HG03097 (cell line): Measurements from ENCODE around the gene STOX2.

Experiments used
- ATAC-seq: cut with Tn5 transposase; IDR thresholded peaks from one replicate; pipeline ENCODE4 v1.9.1; 2021; ENCODE audit not compliant: unreplicated experiment, low FRiP score

Gene STOX2

GRCh38 chr4:183889190-183889589 lies 15.9 kb upstream of the STOX2 start:
- ATAC-seq: no peak

DNA sequence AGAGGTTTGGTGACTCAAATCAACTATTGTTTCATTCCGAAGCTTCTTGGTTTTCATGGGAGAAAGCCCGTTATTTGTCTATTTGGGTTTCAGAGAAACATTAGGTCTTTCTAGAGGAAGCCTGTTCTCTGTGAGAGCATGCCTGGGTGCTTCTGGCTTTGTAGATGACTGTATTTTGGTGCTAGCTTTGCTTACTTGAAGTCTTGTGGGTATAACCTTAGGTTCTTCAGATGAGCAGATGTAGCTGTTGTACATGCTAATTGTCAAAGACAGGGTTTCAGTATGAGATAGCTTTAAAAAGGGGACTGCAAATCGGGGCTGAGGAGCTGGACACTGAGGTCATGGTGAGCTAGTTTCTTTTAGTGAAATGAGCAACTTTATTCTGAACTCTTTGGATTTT lies 7.9 kb upstream of the STOX2 start:
- ATAC-seq: no peak

GRCh38 chr4:183898456-183898855 lies 6.7 kb upstream of the STOX2 start:
- ATAC-seq: no peak

DNA sequence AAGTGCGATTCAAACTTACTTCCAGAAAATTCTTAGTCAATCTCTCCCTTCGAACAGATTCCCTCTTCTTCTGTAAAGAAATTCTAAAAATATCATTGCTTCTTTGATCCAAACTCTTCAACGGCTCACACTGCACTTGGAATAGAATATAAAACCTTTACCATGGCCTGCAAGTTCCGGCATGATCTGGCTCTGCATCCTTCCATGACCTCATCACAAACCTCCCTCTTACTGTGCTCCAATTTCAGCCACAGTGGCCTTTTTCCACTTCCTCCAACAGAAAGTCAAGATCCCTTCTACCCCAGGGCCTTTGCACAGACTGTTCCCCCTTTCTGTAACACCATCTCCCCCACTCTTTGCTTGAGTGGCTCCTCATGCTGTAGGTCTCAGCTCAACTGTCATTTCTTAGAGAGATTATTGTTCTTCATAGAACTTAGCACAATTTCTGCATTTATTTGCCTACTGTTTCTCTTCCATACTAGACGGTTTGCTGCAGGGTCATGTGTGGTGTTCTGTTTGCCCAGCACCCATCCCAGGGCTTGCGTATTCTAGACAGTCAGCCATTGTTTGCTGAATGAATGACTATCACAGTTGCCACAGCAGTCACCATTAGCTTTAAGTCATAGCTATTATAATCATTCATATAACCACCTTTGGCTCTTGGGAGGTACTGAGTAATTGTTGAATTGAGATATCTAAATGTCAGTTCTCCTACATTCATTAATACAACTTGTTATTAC lies 1.9 kb upstream of the STOX2 start:
- no peak for ATAC-seq

GRCh38 chr4:183905593-183906488 lies 734 bp downstream of the STOX2 start:
- no peak for ATAC-seq

GRCh38 chr4:183906489-183906738 lies 1.3 kb downstream of the STOX2 start:
- no peak for ATAC-seq

DNA sequence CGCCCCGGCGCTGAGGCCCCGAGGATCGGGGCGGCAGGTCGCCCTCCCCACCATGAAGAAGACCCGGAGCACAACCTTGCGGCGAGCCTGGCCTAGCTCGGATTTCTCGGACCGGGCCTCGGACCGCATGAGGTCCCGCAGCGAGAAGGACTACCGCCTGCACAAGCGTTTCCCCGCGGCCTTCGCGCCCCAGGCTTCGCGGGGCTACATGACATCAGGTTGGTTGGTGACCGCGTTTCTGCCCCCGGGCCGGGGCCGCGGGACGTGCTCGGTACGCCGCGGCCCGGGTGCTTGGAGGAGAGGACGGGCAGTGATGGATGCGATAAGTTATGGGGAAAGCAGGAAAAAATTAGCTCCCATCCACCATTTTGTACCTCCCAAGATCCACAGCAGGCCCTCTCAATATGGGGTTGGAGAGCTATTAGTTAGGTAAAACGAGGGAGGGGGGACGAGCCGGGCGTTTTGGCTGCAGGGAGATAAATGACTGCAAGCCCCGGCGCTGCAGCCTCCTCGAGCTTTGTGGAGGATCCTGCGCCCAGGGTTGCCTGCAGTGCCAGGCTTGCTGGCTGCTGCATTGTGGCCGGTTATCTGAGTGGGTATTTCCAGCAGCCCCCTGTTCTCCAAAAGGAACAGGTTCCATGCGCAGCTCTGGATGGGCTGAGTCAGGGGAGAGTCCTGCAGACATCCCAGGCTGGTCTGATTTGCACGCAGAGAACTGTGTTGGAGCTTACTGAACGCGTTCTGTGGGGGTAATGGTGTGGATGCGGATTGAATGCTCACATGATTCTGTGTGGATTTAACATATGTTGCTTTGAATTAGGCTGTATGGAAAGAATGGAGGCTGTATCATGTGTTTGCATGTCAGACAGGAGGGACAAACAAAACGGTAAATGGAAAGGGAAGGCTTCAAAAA lies 1.9 kb downstream of the STOX2 start:
- ATAC-seq: no peak

GRCh38 chr4:183907871-183908683 lies 3.0 kb downstream of the STOX2 start:
- ATAC-seq: no peak

GRCh38 chr4:183909187-183909586 lies 4.1 kb downstream of the STOX2 start:
- ATAC-seq: no peak

DNA sequence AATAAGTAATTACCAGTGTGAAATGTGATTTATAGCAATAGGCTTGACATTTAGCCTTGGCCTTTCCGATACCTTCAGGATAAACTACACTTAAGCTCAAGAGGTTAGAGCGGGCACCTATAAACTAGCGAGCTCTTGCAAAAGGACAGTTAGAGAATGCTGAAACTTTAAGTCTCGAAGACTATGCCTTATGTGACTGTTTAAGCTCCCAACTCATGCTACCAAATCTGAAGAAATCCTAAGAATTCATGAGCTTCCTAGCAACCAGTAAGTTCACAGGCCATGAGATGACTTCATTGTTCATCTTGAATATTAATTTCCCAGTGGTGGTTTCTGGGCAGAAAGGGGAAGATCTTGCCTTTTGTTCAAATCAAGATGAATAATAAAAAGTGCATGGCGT lies 4.7 kb downstream of the STOX2 start:
- no peak for ATAC-seq

- no peak for ATAC-seq
These were observed 7.5 kb downstream of the STOX2 start for GRCh38 chr4:183912585-183912984.

DNA sequence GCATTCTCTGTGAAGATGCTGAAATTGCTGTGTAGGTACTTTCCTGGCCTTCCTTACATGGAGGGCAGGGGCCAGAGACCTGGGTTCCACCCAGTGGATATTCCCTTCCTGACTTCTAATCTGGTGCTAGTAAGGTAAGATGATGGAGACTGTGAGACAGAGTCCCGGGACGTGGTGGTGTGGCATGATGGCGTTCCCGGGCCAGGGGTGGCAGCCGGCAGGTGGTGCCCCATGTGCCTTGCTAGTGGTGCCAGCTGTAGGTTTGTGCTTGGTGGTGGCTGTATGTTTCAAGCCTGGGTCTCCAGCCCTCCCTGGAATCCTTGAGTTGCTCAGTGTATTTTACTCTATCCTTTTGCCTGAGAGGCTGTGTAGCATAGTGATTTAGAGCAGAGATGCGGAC lies 10.9 kb downstream of the STOX2 start:
- no peak for ATAC-seq

DNA sequence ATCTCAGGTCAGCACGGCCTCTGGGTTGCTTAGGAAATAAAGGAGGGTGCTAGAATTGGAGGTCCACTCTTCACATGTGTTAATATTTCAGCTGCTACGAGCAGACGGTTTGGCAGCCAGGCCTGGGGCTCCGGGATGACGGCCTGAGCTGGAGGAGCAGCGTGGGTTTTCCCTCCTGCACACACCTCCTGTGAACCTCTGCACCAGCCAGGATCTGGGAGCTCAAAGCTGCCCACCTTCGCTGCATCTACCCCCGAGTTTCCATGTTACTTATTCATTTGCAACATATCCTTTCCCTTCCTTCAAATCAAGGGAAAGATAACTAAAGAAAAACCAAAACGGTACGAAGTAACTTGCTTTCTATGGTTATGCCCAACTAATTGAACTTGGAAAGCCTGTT lies 13.6 kb downstream of the STOX2 start:
- no peak for ATAC-seq

GRCh38 chr4:183919141-183919540 lies 14.0 kb downstream of the STOX2 start:
- no peak for ATAC-seq

- no peak for ATAC-seq
These were observed 15.4 kb downstream of the STOX2 start for GRCh38 chr4:183920512-183920911.

DNA sequence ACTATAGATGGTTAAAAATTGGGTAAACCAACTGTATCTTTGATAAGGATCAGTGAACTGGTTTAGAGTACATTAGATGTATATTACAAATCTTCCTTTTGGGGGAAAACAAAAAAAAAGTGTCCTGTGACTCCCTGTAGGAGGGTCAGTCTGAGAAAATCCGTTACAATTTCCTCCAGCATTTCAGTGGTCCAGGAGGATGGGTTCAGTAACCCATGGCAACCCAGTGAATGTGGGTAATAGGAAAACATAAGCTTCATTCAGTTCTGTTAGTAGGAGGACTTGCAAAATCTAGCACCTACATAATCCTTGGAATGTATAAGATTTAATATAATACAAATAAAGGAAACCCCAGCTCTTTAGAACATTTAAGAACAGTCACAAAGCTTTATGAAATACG lies 16.2 kb downstream of the STOX2 start:
- no peak for ATAC-seq

DNA sequence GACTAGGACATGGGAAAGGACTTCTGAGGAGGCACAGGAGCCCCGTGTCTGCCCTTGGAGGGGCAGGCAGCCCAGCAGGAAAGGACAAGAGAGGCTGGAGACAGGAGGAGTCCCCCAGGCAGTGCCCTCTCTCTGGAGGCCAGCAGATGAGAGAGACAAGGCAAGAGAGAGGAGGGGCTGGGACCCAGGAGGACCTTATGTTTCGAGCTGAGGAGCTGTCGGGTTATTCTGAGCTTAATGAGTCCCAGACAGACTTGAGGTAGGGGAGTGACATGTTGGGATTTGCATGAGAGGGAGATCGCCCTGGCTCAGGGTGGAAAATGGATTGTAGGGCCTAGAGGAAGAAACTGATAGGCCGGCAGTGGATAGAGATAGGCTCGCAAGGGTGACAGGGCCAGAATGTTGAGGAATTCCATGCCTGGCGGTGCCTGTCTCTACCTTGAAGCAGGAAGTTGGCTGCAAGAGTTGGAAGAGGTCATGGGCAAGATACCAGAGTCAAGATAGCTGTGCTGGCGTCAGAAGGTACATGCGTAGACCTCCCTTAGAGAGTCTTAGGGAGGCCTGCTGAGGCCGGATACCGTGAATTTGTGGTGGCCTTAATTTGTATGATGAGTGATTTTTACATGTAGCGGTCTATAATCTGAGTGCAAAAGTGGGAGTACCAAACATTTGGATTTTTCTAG lies 19.4 kb downstream of the STOX2 start:
- no peak for ATAC-seq

DNA sequence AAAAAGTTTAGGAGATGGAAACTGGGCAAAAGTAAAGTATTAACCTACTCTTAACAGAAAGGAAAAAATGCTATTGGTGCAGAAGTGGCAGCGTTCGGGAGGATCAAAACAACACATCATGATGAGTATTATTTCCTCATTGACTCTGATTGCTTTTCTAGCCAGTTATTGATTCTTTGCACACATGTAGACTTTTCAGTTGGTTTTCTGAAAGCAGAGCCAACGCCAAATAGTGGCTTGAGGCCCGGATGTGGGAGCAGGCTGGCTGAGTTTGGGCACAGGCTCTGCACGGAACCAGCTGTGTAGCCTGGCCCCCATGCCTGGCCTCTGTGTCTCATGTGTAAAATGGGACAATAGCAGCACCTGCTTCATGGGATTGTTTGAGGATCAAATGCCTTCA lies 21.8 kb downstream of the STOX2 start:
- ATAC-seq: no peak

- ATAC-seq: no peak
These were observed 27.5 kb downstream of the STOX2 start for GRCh38 chr4:183932576-183932975.

DNA sequence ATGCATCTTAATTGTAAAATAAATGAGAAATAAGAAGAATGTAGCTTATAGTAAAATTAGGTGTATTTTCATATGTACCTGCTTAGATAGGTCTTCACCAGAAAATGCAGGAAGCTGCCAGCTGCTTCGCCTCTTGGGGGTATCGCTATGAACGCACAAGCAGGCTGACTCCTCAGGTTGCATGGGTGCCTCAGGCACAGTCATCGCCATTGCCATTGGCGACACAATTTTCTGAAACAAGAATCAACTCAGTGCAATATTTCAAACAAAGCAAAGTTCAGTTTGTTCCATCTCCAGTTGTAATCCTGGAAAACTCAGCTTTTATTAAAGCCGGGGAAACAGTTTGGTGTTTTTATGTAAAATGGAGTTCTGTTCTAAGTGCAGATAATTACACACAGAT lies 29.7 kb downstream of the STOX2 start:
- ATAC-seq: no peak
